K562 (cell line): Measurements from ENCODE around the gene ZSWIM9. TPM values are rescaled to one million over a fixed set of nuclear protein-coding genes. Genes with fewer than 3 reads are reported as not detected.
A peak's percentile ranks its signal among the peaks of the same experiment; 100 is the strongest.

Experiments
- ATAC-seq: fragments of 200-7000 bp; cut with Tn5 transposase; 3 replicates; pipeline ENCODE4 v1.9.1; 2020; ENCODE audit warnings: moderate library complexity
- BruUV-seq: library from RNA; stranded (reverse); fragments of 400-500 nt; replicated peaks from 2 replicates; lab custom pipeline; 2021; lab: Mats Ljungman, UMichigan
- CTCF ChIA-PET: fragments of 300-600 bp; formaldehyde crosslinking; extraction: SDS; loops from one replicate; lab custom pipeline; 2021; ENCODE audit warnings: low intra/inter-chr PET ratio; lab: Yijun Ruan, JAX
- POLR2A ChIA-PET: fragments of 300-600, 350-650 bp; sonication (Branson Sonifier 250); formaldehyde crosslinking; extraction: SDS; loops from one replicate; lab custom pipeline; 2021; ENCODE audit warnings: antibody characterized with exemption, inconsistent platforms; lab: Yijun Ruan, JAX
- DNase-seq, 4 experiments: peaks; one replicate each; pipeline versions ENCODE4 v3.0.0 to v3.0.0-alpha.2; 2011 to 2018; ENCODE audit warnings: low spot score in 3 of 4, mixed read lengths in 3 of 4; ENCODE audit errors: extremely low read depth in 1 of 4
- FAIRE-seq: peaks from 2 replicates; lab custom pipeline; 2011; peaks lifted over from hg19 to GRCh38; lab: Jason Lieb, UNC
- H2AFZ ChIP-seq: 2 replicates; pipeline ENCODE4 v1.6.0; 2011; ENCODE audit warnings: low read depth, low read length, control low read depth, inconsistent platforms
- H3K27ac ChIP-seq: fragments of 200-600 bp; 3 replicates; pipeline ENCODE4 v1.8.0; 2011; ENCODE audit warnings: low read depth, mild to moderate bottlenecking, control low read depth, inconsistent platforms, low read length, moderate library complexity, mixed read lengths; ENCODE audit errors: extremely low read depth
- H3K27me3 ChIP-seq, 2 experiments: fragments of 300-600 bp in 1 of 2; 2 replicates in 1 of 2; 3 replicates in 1 of 2; pipeline versions ENCODE4 v1.6.0 to v1.8.0; 2011; ENCODE audit warnings: inconsistent platforms in 2 of 2, low read length in 2 of 2, mild to moderate bottlenecking in 1 of 2, mixed read lengths in 1 of 2, moderate library complexity in 1 of 2; ENCODE audit not compliant: control insufficient read depth in 2 of 2, insufficient read depth in 2 of 2
- H3K36me3 ChIP-seq: fragments of 300-600 bp; 3 replicates; pipeline ENCODE4 v1.8.0; 2011; ENCODE audit warnings: mild to moderate bottlenecking, low read length, inconsistent platforms; ENCODE audit not compliant: control insufficient read depth, insufficient read depth
- H3K4me1 ChIP-seq, 2 experiments: fragments of 200-600 bp in 1 of 2; replicated peaks in 1 of 2; 2 replicates in 1 of 2; 3 replicates in 1 of 2; pipeline versions ENCODE4 v1.5.1 to v1.8.0; 2011; ENCODE audit warnings: inconsistent platforms in 2 of 2, low read length in 2 of 2, mild to moderate bottlenecking in 1 of 2, mixed read lengths in 1 of 2, moderate library complexity in 1 of 2; ENCODE audit not compliant: control insufficient read depth in 2 of 2, insufficient read depth in 2 of 2
- H3K4me2 ChIP-seq: 2 replicates; pipeline ENCODE4 v1.6.1; 2011; ENCODE audit warnings: low read length, control low read depth, inconsistent platforms, mixed read lengths; ENCODE audit not compliant: insufficient read depth
- H3K4me3 ChIP-seq: fragments of 200-600 bp; sonication (generic), shearing (Covaris generic); 2 replicates; pipeline ENCODE4 v1.5.1; 2016; ENCODE audit warnings: control low read depth, inconsistent platforms
- H3K79me2 ChIP-seq: fragments of 200-600 bp; 3 replicates; pipeline ENCODE4 v1.8.0; 2011; ENCODE audit warnings: low read length, inconsistent platforms; ENCODE audit not compliant: control insufficient read depth, insufficient read depth
- H3K9ac ChIP-seq, 2 experiments: 2 replicates each; pipeline versions ENCODE4 v1.6.0 to v1.6.1; 2011; ENCODE audit warnings: low read depth in 2 of 2, low read length in 2 of 2, control low read depth in 1 of 2, inconsistent platforms in 1 of 2, mild to moderate bottlenecking in 1 of 2, mixed read lengths in 1 of 2; ENCODE audit not compliant: insufficient read depth in 1 of 2
- H3K9me1 ChIP-seq: one replicate; pipeline ENCODE4 v1.6.0; 2011; ENCODE audit warnings: inconsistent platforms, mild to moderate bottlenecking, low read length, moderate library complexity; ENCODE audit not compliant: control insufficient read depth, insufficient read depth
- H3K9me3 ChIP-seq: replicated peaks from 2 replicates; pipeline ENCODE4 v1.5.1; 2011; ENCODE audit warnings: low read depth, low read length, inconsistent platforms; ENCODE audit not compliant: control insufficient read depth, insufficient read depth
- H4K20me1 ChIP-seq: replicated peaks from 2 replicates; pipeline ENCODE4 v1.6.1; 2011; ENCODE audit warnings: low read length, inconsistent platforms, mixed read lengths; ENCODE audit not compliant: control insufficient read depth, insufficient read depth
- COPS2 ChIP-seq: fragments of 450-650 bp; conservative IDR thresholded peaks from 2 replicates; pipeline ENCODE4 v1.6.1; 2016; ENCODE audit warnings: mild to moderate bottlenecking, moderate library complexity
- MCM5 ChIP-seq: fragments of 450-650 bp; IDR thresholded peaks from 2 replicates; pipeline ENCODE4 v1.6.1; 2016; ENCODE audit warnings: low read depth
- MCM7 ChIP-seq, 2 experiments: fragments of 450-650 bp; IDR thresholded peaks; 2 replicates each; pipeline ENCODE4 v1.6.1; 2016 to 2018
- NUFIP1 ChIP-seq: fragments of 450-650 bp; IDR thresholded peaks from 2 replicates; pipeline ENCODE4 v1.6.1; 2018; ENCODE audit not compliant: partially characterized antibody
- POLR2G ChIP-seq: fragments of 200-400 bp; formaldehyde crosslinking; IDR thresholded peaks from 2 replicates; pipeline ENCODE4 v1.6.1; 2017; ENCODE audit warnings: low read depth, mild to moderate bottlenecking, antibody characterized with exemption, low read length, moderate library complexity
- POU5F1 ChIP-seq: fragments of 150-350 bp; IDR thresholded peaks from 2 replicates; pipeline ENCODE4 v1.6.1; 2014; ENCODE audit warnings: borderline replicate concordance, low read length, low read depth, mild to moderate bottlenecking; ENCODE audit not compliant: partially characterized antibody
- TAF15 ChIP-seq: fragments of 200-400 bp; formaldehyde crosslinking; IDR thresholded peaks from 2 replicates; pipeline ENCODE4 v1.6.1; 2017; ENCODE audit warnings: mild to moderate bottlenecking, low read depth, low read length, moderate library complexity
- TRIM24 ChIP-seq, 2 experiments: fragments of 450-650 bp; IDR thresholded peaks; 2 replicates each; pipeline ENCODE4 v1.6.1; 2016
- ZNF134 ChIP-seq: fragments of 250-450 bp; sonication (Bioruptor Pico); conservative IDR thresholded peaks from 2 replicates; pipeline ENCODE4 v1.4.0; 2020
- WGBS: fragments of 100-300 bp; shearing (Covaris generic); methylation state at CpG from one replicate; pipeline ENCODE4 v1.1.6; 2016; ENCODE audit warnings: low coverage, mixed read lengths; ENCODE audit not compliant: insufficient coverage; ENCODE audit errors: missing lambda C conversion rate; 5-methylcytosine and 5-hydroxymethylcytosine counted together
- in situ Hi-C: fragments of 300-500 bp; cut with MboI; formaldehyde crosslinking; loops from 4 replicates; pipeline ENCODE4 v1.15.0; 2018; ENCODE audit warnings: inconsistent platforms, mixed read lengths
- intact Hi-C: fragments of 100-400 bp; cut with micrococcal nuclease; formaldehyde crosslinking; loops from 2 replicates; pipeline ENCODE4 v1.14.2; 2022
- polyA plus RNA-seq, 8 experiments: library from polyadenylated mRNA; depleted of rRNA in 4 of 8; stranded (reverse) in 5 of 8; unstranded in 3 of 8; fragments of >200 nt; fragmentation: Nextera tagmentation in 2 of 8; fragmentation: Illumina TruSeq in 1 of 8; extraction: Ambion mirVana in 2 of 8; extraction: Trizol in 1 of 8; gene quantifications; 2 replicates each; pipeline versions ENCODE4 v1.2.1 to v1.2.3, GENCODE V29; 2011 to 2014; ENCODE audit warnings: inconsistent platforms in 1 of 8, missing spikeins in 1 of 8
- total RNA-seq, 7 experiments: library from RNA; depleted of rRNA in 6 of 7; stranded (reverse); fragments of >200 nt in 6 of 7; fragmentation: Illumina TruSeq in 2 of 7; extraction: Trizol in 2 of 7; gene quantifications; 2 replicates each; pipeline versions ENCODE4 v1.2.1 to v1.2.3, GENCODE V29; 2011 to 2021; ENCODE audit warnings: low replicate concordance in 1 of 7
- TF ChIP-seq, protein P1 (sequence below), 2 experiments: IDR thresholded peaks; 2 replicates each; pipeline ENCODE4 v1.6.1; 2011; ENCODE audit warnings: borderline replicate concordance in 1 of 2, control low read depth in 1 of 2, low read depth in 1 of 2, low read length in 1 of 2, mild to moderate bottlenecking in 1 of 2, mixed read lengths in 1 of 2, moderate library complexity in 1 of 2; ENCODE audit not compliant: insufficient read depth in 1 of 2, insufficient read length in 1 of 2, poor library complexity in 1 of 2, severe bottlenecking in 1 of 2; ENCODE audit errors: extremely low read depth in 1 of 2
- TF ChIP-seq, protein P2 (sequence below): fragments of 250-450 bp; sonication (Bioruptor Pico); IDR thresholded peaks from 2 replicates; pipeline ENCODE4 v1.9.0; 2021; ENCODE audit warnings: mild to moderate bottlenecking
- TF ChIP-seq, protein P3 (sequence below), 3 experiments: fragments of 200-800 bp in 1 of 3; sonication (Bioruptor generic) in 1 of 3; sonication (generic) in 1 of 3; formaldehyde crosslinking in 1 of 3; IDR thresholded peaks; 2 replicates each; pipeline versions ENCODE4 v1.6.1 to v1.8.0; 2016 to 2022; ENCODE audit warnings: mild to moderate bottlenecking in 2 of 3, missing compliant biosample characterization in 2 of 3, missing genetic modification characterization in 2 of 3, missing genetic modification reagents in 1 of 3

The ZSWIM9 gene
- total and polyA plus RNA-seq, 9 of the 15 experiments (the other 6 are each of a cell fraction or from before 2014, with no cell fraction given): 0.04 to 1.4 (median 0.34) TPM; not detected in 1

GRCh38 chr19:48122421-48122820 is 48.1 kb upstream of the ZSWIM9 start:
- TF ChIP-seq POLR2G (peak; percentile 32; the same call in 1 of the 2 replicates), ZNF134 (CRISPR knock-in tag) (no peak)
- no peaks in the 10 kb centered on the region for H4K20me1 ChIP-seq
- H3K4me1 ChIP-seq: peaks cover 3 to 12% of the 10 kb centered on the region in 2 experiments; a peak in 3 of 5 replicates
- H3K4me3 ChIP-seq: no peak overlapping the region
- H3K36me3 ChIP-seq: peaks cover 90% of the 10 kb centered on the region
- H2AFZ ChIP-seq: no peak overlapping the region
- H3K27me3 ChIP-seq: no peaks in the 10 kb centered on the region
- in situ Hi-C loops (loop anchor here (25.0 kb wide), 1 partner anchor 1990 kb away; no protein-coding TSS in a partner anchor), intact Hi-C loops (no loop called here)
- WGBS: 96% methylated on average over 14 of the region's 14 CpGs
- DNase-seq (no peak), ATAC-seq (no peak), FAIRE-seq (no peak)
- H3K79me2 ChIP-seq: no peaks in the 10 kb centered on the region
- H3K9me3 ChIP-seq: no peaks in the 10 kb centered on the region
- H3K9me1 ChIP-seq: peaks cover 2% of the 10 kb centered on the region
- 0 out of 4 replicates have a peak overlapping the region, but pooled peaks of 1 of the 2 experiments have one; percentile 54 for H3K9ac ChIP-seq
- no peak overlapping the region for H3K27ac ChIP-seq
- ChIA-PET POLR2A (no interaction called here), CTCF (no interaction called here)
- no peak overlapping the region for H3K4me2 ChIP-seq
- BruUV-seq: no TSS peak

- peaks cover 3 to 7% of the 10 kb centered on the region in 2 experiments; a peak in 2 of 5 replicates for H3K4me1 ChIP-seq
- FAIRE-seq (no peak), ATAC-seq (no peak), DNase-seq (no peak)
- intact Hi-C loops: no loop called here
- no peak overlapping the region for H3K4me2 ChIP-seq
- WGBS: 89% methylated on average over 12 of the region's 12 CpGs
- CTCF ChIA-PET: no interaction called here
- H2AFZ ChIP-seq: no peak overlapping the region
- no peaks in the 10 kb centered on the region for H3K9me1 ChIP-seq
- H3K9me3 ChIP-seq: no peaks in the 10 kb centered on the region
- H3K27ac ChIP-seq: no peak overlapping the region
- no peaks in the 10 kb centered on the region for H3K27me3 ChIP-seq
- peaks cover 89% of the 10 kb centered on the region for H3K36me3 ChIP-seq
- in situ Hi-C loops: loop anchor here (25.0 kb wide), 1 partner anchor 1988 kb away; no protein-coding TSS in a partner anchor
- BruUV-seq: TSS peak; percentile 23
- H3K9ac ChIP-seq: no peak overlapping the region
- H3K4me3 ChIP-seq: no peak overlapping the region
- no peaks in the 10 kb centered on the region for H3K79me2 ChIP-seq
- POLR2A ChIA-PET: interaction anchor here (2.3 kb wide), 1 partner anchor 13 kb away, joined by 8 read pairs; the partner anchor contains the start of gene PLA2G4C
- H4K20me1 ChIP-seq: no peaks in the 10 kb centered on the region
- TF ChIP-seq, protein P1, sequence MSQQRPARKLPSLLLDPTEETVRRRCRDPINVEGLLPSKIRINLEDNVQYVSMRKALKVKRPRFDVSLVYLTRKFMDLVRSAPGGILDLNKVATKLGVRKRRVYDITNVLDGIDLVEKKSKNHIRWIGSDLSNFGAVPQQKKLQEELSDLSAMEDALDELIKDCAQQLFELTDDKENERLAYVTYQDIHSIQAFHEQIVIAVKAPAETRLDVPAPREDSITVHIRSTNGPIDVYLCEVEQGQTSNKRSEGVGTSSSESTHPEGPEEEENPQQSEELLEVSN (IDR thresholded peaks at IDR 0.05; ENCODE audit: borderline replicate concordance in 1 of 2, extremely low read depth in 1 of 2, insufficient read depth in 1 of 2, insufficient read length in 1 of 2, low read depth in 1 of 2, low read length in 1 of 2, poor library complexity in 1 of 2, severe bottlenecking in 1 of 2): no peak
- TF ChIP-seq TAF15 (no peak), MCM5 (no peak), NUFIP1 (no peak), TRIM24 (IDR thresholded peaks at IDR 0.05) (no peak), COPS2 (no peak), POU5F1 (no peak), MCM7 (IDR thresholded peaks at IDR 0.05) (no peak)
- TF ChIP-seq, protein P2, sequence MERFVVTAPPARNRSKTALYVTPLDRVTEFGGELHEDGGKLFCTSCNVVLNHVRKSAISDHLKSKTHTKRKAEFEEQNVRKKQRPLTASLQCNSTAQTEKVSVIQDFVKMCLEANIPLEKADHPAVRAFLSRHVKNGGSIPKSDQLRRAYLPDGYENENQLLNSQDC (CRISPR knock-in tag): no peak
- TF ChIP-seq, protein P3, sequence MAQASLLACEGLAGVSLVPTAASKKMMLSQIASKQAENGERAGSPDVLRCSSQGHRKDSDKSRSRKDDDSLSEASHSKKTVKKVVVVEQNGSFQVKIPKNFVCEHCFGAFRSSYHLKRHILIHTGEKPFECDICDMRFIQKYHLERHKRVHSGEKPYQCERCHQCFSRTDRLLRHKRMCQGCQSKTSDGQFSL (CRISPR knock-in tag; IDR thresholded peaks at IDR 0.05): no peak
- TF ChIP-seq, protein P3 (tag; IDR thresholded peaks at IDR 0.05): no peak
These were observed 46.4 kb upstream of the ZSWIM9 start for GRCh38 chr19:48123907-48124651.
